ENCODE results near the gene ATP5F1C. TPM values are rescaled to one million over a fixed set of nuclear protein-coding genes. Genes with fewer than 3 reads are reported as not detected.

The ATP5F1C gene
- total RNA-seq, 1 experiment from 2014 or later: 284 TPM

- Histone ChIP-seq H3K27ac (no peak overlapping the region), H3K4me1 (replicated peaks; ENCODE audit: insufficient read depth) (no peaks in the 10 kb centered on the region), H3K27me3 (ENCODE audit: insufficient read depth, low read depth) (no peaks in the 10 kb centered on the region), H3K9me2 (ENCODE audit: insufficient read depth) (no peaks in the 10 kb centered on the region), H3K79me2 (ENCODE audit: low read depth) (no peaks in the 10 kb centered on the region), H3K9me3 (ENCODE audit: insufficient read depth, low read depth) (no peaks in the 10 kb centered on the region), H3K36me3 (ENCODE audit: low read depth) (no peaks in the 10 kb centered on the region), H3F3A (ENCODE audit: insufficient read depth, low read depth) (no peaks in the 10 kb centered on the region), H4K20me1 (ENCODE audit: insufficient read depth) (no peaks in the 10 kb centered on the region), H2AFZ (no peak overlapping the region), H3K4me3 (no peak overlapping the region), H3K4me2 (no peak overlapping the region)
- BruUV-seq (replicated peaks): no TSS peak
- no peak for DNase-seq
- intact Hi-C loops (cut with micrococcal nuclease; ENCODE audit: unreplicated experiment): loop anchor here (10.0 kb wide), 1 partner anchor 1555 kb away; no protein-coding TSS in a partner anchor
- CTCF ChIA-PET: no interaction called here
- TF ChIP-seq EZH2 (IDR thresholded peaks at IDR 0.05; ENCODE audit: low read depth) (no peak), CTCF (conservative IDR thresholded peaks at IDR 0.05) (no peak)
- POLR2A ChIA-PET (ENCODE audit: unreplicated experiment): no interaction called here
Observed at GRCh38 chr10:7750222-7750621, 37.8 kb upstream of the ATP5F1C start.

DNA sequence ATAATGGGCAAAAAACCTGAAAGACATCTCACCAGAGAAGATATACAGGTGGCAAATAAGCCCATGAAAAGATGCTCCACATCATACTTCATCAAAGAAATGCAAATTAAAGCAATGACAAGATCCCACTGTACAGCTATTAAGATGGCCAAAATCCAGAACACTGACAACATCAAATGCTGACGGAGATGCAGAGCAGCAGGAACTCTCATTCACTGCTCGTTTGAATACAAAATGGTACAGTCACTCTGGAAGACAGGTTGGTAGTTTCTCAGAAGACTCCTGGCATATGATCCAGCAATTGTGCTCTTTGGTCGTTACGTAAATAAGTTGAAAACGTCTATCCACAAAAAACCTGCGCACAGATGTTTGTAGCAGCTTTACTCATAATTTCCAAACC lies 35.7 kb upstream of the ATP5F1C start:
- no peak for DNase-seq
- intact Hi-C loops (cut with micrococcal nuclease; ENCODE audit: unreplicated experiment): loop anchor here (10.0 kb wide), 1 partner anchor 1553 kb away; no protein-coding TSS in a partner anchor
- ChIA-PET POLR2A (ENCODE audit: unreplicated experiment) (no interaction called here), CTCF (no interaction called here)
- H3K4me1 ChIP-seq (replicated peaks; ENCODE audit: insufficient read depth): no peaks in the 10 kb centered on the region
- H3K79me2 ChIP-seq (ENCODE audit: low read depth): no peaks in the 10 kb centered on the region
- H2AFZ ChIP-seq: no peak overlapping the region
- H3F3A ChIP-seq (ENCODE audit: insufficient read depth, low read depth): no peaks in the 10 kb centered on the region
- H3K27me3 ChIP-seq (ENCODE audit: insufficient read depth, low read depth): no peaks in the 10 kb centered on the region
- no peak overlapping the region for H3K4me2 ChIP-seq
- H4K20me1 ChIP-seq (ENCODE audit: insufficient read depth): no peaks in the 10 kb centered on the region
- no peaks in the 10 kb centered on the region for H3K36me3 ChIP-seq (ENCODE audit: low read depth)
- H3K27ac ChIP-seq: no peak overlapping the region
- no peak overlapping the region for H3K4me3 ChIP-seq
- TF ChIP-seq CTCF (conservative IDR thresholded peaks at IDR 0.05) (no peak), EZH2 (IDR thresholded peaks at IDR 0.05; ENCODE audit: low read depth) (no peak)
- H3K9me2 ChIP-seq (ENCODE audit: insufficient read depth): no peaks in the 10 kb centered on the region
- H3K9me3 ChIP-seq (ENCODE audit: insufficient read depth, low read depth): no peaks in the 10 kb centered on the region
- no TSS peak for BruUV-seq (replicated peaks)

DNA sequence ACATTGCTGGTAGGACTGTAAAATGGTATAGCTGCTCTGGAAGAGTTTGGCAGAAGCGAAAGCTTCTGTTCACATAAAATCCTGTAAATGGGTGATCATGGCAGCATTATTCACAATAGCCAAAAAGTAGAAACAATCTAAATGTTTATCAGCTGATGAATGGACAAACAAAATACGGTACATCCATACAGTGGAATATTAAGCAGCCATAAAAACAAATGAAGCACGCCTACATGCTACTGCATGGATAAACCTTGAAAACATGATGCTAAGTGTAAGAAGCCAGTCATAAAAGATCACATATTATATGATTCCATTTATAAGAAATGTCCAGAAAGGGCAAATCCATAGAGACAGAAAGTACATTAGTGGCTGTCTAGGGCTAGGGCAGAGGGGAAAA lies 32.9 kb upstream of the ATP5F1C start:
- no peaks in the 10 kb centered on the region for H3F3A ChIP-seq (ENCODE audit: insufficient read depth, low read depth)
- no peaks in the 10 kb centered on the region for H3K9me2 ChIP-seq (ENCODE audit: insufficient read depth)
- H3K4me2 ChIP-seq: no peak overlapping the region
- H3K27me3 ChIP-seq (ENCODE audit: insufficient read depth, low read depth): no peaks in the 10 kb centered on the region
- no peak for DNase-seq
- H3K79me2 ChIP-seq (ENCODE audit: low read depth): no peaks in the 10 kb centered on the region
- no peak for TF ChIP-seq EZH2 (IDR thresholded peaks at IDR 0.05; ENCODE audit: low read depth)
- TF ChIP-seq CTCF (conservative IDR thresholded peaks at IDR 0.05): no peak
- no peaks in the 10 kb centered on the region for H3K4me1 ChIP-seq (replicated peaks; ENCODE audit: insufficient read depth)
- no peaks in the 10 kb centered on the region for H3K9me3 ChIP-seq (ENCODE audit: insufficient read depth, low read depth)
- H2AFZ ChIP-seq: no peak overlapping the region
- no peak overlapping the region for H3K4me3 ChIP-seq
- peaks cover 7% of the 10 kb centered on the region; the same call in 1 of the 2 replicates for H3K36me3 ChIP-seq (ENCODE audit: low read depth)
- no peak overlapping the region for H3K27ac ChIP-seq
- intact Hi-C loops (cut with micrococcal nuclease; ENCODE audit: unreplicated experiment): loop anchor here (10.0 kb wide), 1 partner anchor 1550 kb away; no protein-coding TSS in a partner anchor
- POLR2A ChIA-PET (ENCODE audit: unreplicated experiment): no interaction called here
- BruUV-seq (replicated peaks): no TSS peak
- H4K20me1 ChIP-seq (ENCODE audit: insufficient read depth): no peaks in the 10 kb centered on the region
- CTCF ChIA-PET: no interaction called here
